CD4-positive, alpha-beta T cell (primary cell): ENCODE results near the gene DMKN. TPM values are rescaled to one million over a fixed set of nuclear protein-coding genes. Genes with fewer than 3 reads are reported as not detected.

Source experiments
- ATAC-seq: fragments of 200-7000 bp; cut with Tn5 transposase; one replicate; pipeline ENCODE4 v1.10.0; 2022; ENCODE audit warnings: mild to moderate bottlenecking; ENCODE audit not compliant: poor library complexity
- CTCF ChIA-PET: fragments of 350-600 bp; sonication (Branson Sonifier 250); formaldehyde crosslinking; loops from one replicate; lab custom pipeline; 2021; ENCODE audit warnings: antibody characterized with exemption, inconsistent platforms; lab: Charles Lee
- POLR2A ChIA-PET: fragments of 350-600 bp; sonication (Branson Sonifier 250); formaldehyde crosslinking; loops from one replicate; lab custom pipeline; 2021; ENCODE audit warnings: antibody characterized with exemption, inconsistent platforms; lab: Charles Lee
- DNase-seq, 14 experiments: peaks; one replicate each; pipeline ENCODE4 v3.0.0-alpha.2; 2013 to 2020; ENCODE audit warnings: mixed read lengths in 2 of 14
- H3K27ac ChIP-seq, 2 donors: one replicate each; pipeline versions ENCODE4 v1.5.1 to v1.7.0; 2013; ENCODE audit warnings: low read length in 2 of 2, low read depth in 1 of 2, mild to moderate bottlenecking in 1 of 2
- H3K27me3 ChIP-seq, 2 experiments: 1 replicate in 1 of 2; 2 replicates in 1 of 2; pipeline versions ENCODE4 v1.6.1 to v1.7.0; 2013; ENCODE audit warnings: low read length in 2 of 2, control low read depth in 1 of 2, mild to moderate bottlenecking in 1 of 2, moderate library complexity in 1 of 2; ENCODE audit not compliant: insufficient read depth in 2 of 2, control insufficient read depth in 1 of 2
- H3K36me3 ChIP-seq: one replicate; pipeline ENCODE4 v1.6.1; 2013; ENCODE audit warnings: low read length, control low read depth; ENCODE audit not compliant: insufficient read depth
- H3K4me1 ChIP-seq: one replicate; pipeline ENCODE4 v1.6.1; 2013; ENCODE audit warnings: low read length, control low read depth; ENCODE audit not compliant: insufficient read depth
- H3K4me3 ChIP-seq: one replicate; pipeline ENCODE4 v1.5.1; 2013; ENCODE audit warnings: mild to moderate bottlenecking, low read length, moderate library complexity
- H3K9me3 ChIP-seq, 2 experiments: 1 replicate in 1 of 2; 2 replicates in 1 of 2; pipeline versions ENCODE4 v1.6.1 to v1.7.0; 2013; ENCODE audit warnings: low read length in 2 of 2, mild to moderate bottlenecking in 2 of 2, control low read depth in 1 of 2, moderate library complexity in 1 of 2; ENCODE audit not compliant: control insufficient read depth in 1 of 2, insufficient read depth in 1 of 2
- H3K27ac Mint-ChIP-seq: one replicate; pipeline ENCODE4 v1.8.0; 2020; ENCODE audit warnings: mixed read lengths
- H3K27me3 Mint-ChIP-seq: one replicate; pipeline ENCODE4 v1.8.0; 2021; ENCODE audit warnings: mixed read lengths
- H3K36me3 Mint-ChIP-seq: one replicate; pipeline ENCODE4 v1.8.0; 2021; ENCODE audit warnings: low read depth, mixed read lengths
- H3K4me1 Mint-ChIP-seq: one replicate; pipeline ENCODE4 v1.8.0; 2021; ENCODE audit warnings: low read depth, mixed read lengths
- H3K4me3 Mint-ChIP-seq: one replicate; pipeline ENCODE4 v1.8.0; 2020; ENCODE audit warnings: mild to moderate bottlenecking, mixed read lengths
- H3K9me3 Mint-ChIP-seq: one replicate; pipeline ENCODE4 v1.8.0; 2020; ENCODE audit warnings: mixed read lengths
- intact Hi-C, 2 experiments: fragments of 100-400 bp; cut with DNase I in 1 of 2; cut with micrococcal nuclease in 1 of 2; formaldehyde crosslinking; loops; one replicate each; pipeline versions ENCODE4 v1.15.1 to v1.9.0; 2023 to 2025; cut with DNase I, micrococcal nuclease
- total RNA-seq, 174 experiments: library from RNA in 2 of 174; stranded (reverse) in 2 of 174; gene quantifications; one replicate each; pipeline ENCODE4 v1.2.3 and lab custom pipeline; 2021 to 2026
- TF ChIP-seq, protein P1 (sequence below): fragments of 200-600 bp; IDR thresholded peaks from one replicate; pipeline ENCODE4 v1.8.0; 2022; ENCODE audit warnings: antibody characterized with exemption, mild to moderate bottlenecking

DMKN gene
- total RNA-seq, 2 experiments from 2014 or later: not detected

DNA sequence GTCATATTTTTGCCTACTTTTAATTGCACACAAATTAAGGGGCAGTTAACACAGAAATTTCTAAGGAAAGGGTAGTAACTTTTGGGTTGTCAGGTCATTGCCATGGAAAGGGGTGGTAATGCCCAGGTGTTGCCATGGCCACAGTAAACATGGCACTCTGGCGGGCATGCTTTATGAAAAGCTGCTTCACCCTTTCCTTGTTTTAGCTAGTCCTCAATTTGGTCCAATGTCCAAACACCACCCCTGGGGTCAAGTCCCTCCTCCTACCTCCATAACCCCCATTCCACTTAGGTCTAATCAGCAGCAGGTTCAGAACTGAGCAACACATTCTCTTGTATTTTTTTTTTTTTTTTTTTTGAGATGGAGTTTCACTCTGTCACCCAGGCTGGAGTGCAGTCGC, 58.8 kb downstream of the DMKN start:
- Mint-ChIP-seq H3K4me3 (no peak overlapping the region), H3K27me3 (no peaks in the 10 kb centered on the region), H3K27ac (no peak overlapping the region), H3K4me1 (peaks cover 41% of the 10 kb centered on the region), H3K36me3 (no peaks in the 10 kb centered on the region), H3K9me3 (no peaks in the 10 kb centered on the region)
- no peak overlapping the region for H3K27ac ChIP-seq
- TF ChIP-seq, protein P1, sequence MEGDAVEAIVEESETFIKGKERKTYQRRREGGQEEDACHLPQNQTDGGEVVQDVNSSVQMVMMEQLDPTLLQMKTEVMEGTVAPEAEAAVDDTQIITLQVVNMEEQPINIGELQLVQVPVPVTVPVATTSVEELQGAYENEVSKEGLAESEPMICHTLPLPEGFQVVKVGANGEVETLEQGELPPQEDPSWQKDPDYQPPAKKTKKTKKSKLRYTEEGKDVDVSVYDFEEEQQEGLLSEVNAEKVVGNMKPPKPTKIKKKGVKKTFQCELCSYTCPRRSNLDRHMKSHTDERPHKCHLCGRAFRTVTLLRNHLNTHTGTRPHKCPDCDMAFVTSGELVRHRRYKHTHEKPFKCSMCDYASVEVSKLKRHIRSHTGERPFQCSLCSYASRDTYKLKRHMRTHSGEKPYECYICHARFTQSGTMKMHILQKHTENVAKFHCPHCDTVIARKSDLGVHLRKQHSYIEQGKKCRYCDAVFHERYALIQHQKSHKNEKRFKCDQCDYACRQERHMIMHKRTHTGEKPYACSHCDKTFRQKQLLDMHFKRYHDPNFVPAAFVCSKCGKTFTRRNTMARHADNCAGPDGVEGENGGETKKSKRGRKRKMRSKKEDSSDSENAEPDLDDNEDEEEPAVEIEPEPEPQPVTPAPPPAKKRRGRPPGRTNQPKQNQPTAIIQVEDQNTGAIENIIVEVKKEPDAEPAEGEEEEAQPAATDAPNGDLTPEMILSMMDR: no peak
- no peak for DNase-seq
- no peak overlapping the region for H3K4me3 ChIP-seq
- H3K36me3 ChIP-seq: no peaks in the 10 kb centered on the region
- intact Hi-C loops: no loop called here
- H3K27me3 ChIP-seq: no peaks in the 10 kb centered on the region
- ATAC-seq: no peak
- POLR2A ChIA-PET: interaction anchor here (0.7 to 1.7 kb wide), 2 partner anchors 8 to 39 kb away, joined by 3 to 5 read pairs; no protein-coding TSS in a partner anchor
- CTCF ChIA-PET: no interaction called here
- peaks cover 46% of the 10 kb centered on the region for H3K4me1 ChIP-seq
- no peaks in the 10 kb centered on the region for H3K9me3 ChIP-seq

DNA sequence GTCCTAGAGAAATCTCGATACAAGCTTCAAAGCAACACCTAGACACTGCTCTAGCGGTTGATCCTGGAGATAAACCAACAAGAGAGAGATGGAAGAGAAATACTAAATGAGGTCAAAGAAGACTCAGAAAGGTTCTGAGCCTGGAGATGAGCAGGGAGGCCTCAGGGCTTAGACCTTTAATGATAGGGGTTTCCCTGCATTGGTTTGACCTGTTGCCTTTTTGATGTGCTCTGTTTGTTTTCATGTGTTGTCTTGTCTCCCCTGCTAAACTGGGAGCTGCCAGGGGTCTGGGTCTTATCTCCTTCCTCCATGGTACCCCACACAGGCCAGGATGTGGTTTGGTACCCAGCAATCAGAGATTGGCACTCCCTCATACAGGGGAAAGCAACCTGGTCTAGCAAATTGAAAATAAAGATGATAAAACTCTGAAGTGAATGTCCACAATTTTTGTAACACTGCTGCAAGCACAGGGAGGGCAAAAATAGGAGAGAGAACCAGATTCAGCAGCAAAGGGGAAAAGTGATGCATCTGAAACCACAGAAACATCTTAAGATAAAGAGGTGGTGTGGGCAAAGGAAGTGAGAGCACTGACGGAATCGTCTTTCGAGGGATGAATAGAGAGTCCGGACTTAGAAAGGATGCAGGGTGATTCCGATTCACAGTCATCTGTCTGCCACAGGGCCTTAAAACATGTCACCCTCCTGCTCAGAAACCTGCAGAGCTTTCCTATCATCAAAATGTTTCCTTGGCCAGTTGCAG, 61.9 kb downstream of the DMKN start:
- H3K4me3 ChIP-seq: no peak overlapping the region
- intact Hi-C loops: no loop called here
- H3K36me3 ChIP-seq: no peaks in the 10 kb centered on the region
- peak overlapping the region; percentile 32 for H3K4me3 Mint-ChIP-seq
- no peaks in the 10 kb centered on the region for H3K36me3 Mint-ChIP-seq
- H3K4me1 Mint-ChIP-seq: peaks cover 37% of the 10 kb centered on the region
- ATAC-seq: peak; percentile 68
- H3K9me3 ChIP-seq: no peaks in the 10 kb centered on the region
- peaks cover 51% of the 10 kb centered on the region for H3K4me1 ChIP-seq
- H3K9me3 Mint-ChIP-seq: no peaks in the 10 kb centered on the region
- ChIA-PET CTCF (interaction anchor here (1.7 kb wide), 1 partner anchor 11 kb away, joined by 5 read pairs; no protein-coding TSS in a partner anchor), POLR2A (interaction anchor here (1.3 kb wide), 1 partner anchor 11 kb away, joined by 5 read pairs; no protein-coding TSS in a partner anchor)
- peak overlapping the region; percentile 4 for H3K27ac Mint-ChIP-seq
- peaks cover 6% of the 10 kb centered on the region for H3K27me3 Mint-ChIP-seq
- DNase-seq: peak in 4 of 14 experiments; percentile 10 to 47 (median 39)
- peaks cover 0 to 4% of the 10 kb centered on the region in 2 experiments for H3K27me3 ChIP-seq
- TF ChIP-seq, protein P1: no peak
- no peak overlapping the region for H3K27ac ChIP-seq

DNA sequence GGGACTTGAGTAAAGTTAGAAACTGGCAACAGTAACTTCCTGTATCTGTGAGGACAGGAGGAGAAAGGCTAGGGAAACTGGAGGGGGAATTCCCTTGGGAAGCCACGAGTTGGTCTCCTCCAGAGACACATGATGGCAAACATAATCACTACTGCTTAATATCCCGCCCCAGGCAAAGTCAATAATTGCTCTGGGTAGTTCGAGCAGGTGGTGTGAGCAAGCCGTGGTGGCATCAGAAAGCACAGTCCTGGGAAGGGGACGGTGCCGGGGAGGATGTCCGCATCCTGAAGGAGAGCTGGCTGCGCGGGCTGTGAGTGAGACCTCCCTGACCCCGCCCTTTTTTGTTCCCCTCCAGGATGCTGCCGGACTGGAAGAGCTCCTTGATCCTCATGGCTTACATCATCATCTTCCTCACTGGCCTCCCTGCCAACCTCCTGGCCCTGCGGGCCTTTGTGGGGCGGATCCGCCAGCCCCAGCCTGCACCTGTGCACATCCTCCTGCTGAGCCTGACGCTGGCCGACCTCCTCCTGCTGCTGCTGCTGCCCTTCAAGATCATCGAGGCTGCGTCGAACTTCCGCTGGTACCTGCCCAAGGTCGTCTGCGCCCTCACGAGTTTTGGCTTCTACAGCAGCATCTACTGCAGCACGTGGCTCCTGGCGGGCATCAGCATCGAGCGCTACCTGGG, 63.9 kb downstream of the DMKN start:
- Mint-ChIP-seq H3K4me1 (peaks cover 41% of the 10 kb centered on the region), H3K36me3 (no peaks in the 10 kb centered on the region), H3K4me3 (no peak overlapping the region), H3K27me3 (peaks cover 6% of the 10 kb centered on the region), H3K9me3 (no peaks in the 10 kb centered on the region), H3K27ac (no peak overlapping the region)
- Histone ChIP-seq H3K36me3 (no peaks in the 10 kb centered on the region), H3K4me3 (no peak overlapping the region), H3K27ac (no peak overlapping the region), H3K9me3 (no peaks in the 10 kb centered on the region), H3K4me1 (peaks cover 51% of the 10 kb centered on the region), H3K27me3 (peaks cover 0 to 4% of the 10 kb centered on the region in 2 experiments)
- POLR2A ChIA-PET: interaction anchor here (1.8 kb wide), 1 partner anchor 13 kb away, joined by 3 read pairs; no protein-coding TSS in a partner anchor
- intact Hi-C loops: no loop called here
- CTCF ChIA-PET: interaction anchor here (0.7 kb wide), 1 partner anchor 143 kb away, joined by 4 read pairs; no protein-coding TSS in a partner anchor
- DNase-seq: peak in 2 of 14 experiments; percentile 35 to 44
- TF ChIP-seq, protein P1: no peak
- no peak for ATAC-seq
